OCI-LY1 (cell line): ENCODE measurements around the gene CFAP141.

Experiments used
- CTCF ChIP-seq: fragments of 200-600 bp; sonication (generic), shearing (Covaris generic); IDR thresholded peaks from 2 replicates; pipeline ENCODE4 v1.5.1; 2017; ENCODE audit warnings: mild to moderate bottlenecking, antibody characterized with exemption, low read length, moderate library complexity, mixed read lengths
- EZH2 ChIP-seq: fragments of 200-600 bp; sonication (generic), shearing (Covaris generic); IDR thresholded peaks from 2 replicates; pipeline ENCODE4 v1.8.0; 2017; ENCODE audit warnings: borderline replicate concordance, mixed run types, mild to moderate bottlenecking, antibody characterized with exemption, low read length, moderate library complexity, mixed read lengths

GRCh38 chr1:154181944-154182343, 24.2 kb downstream of the CFAP141 start:
- no peak for TF ChIP-seq CTCF
- TF ChIP-seq EZH2, result no peak
